ENCODE data around the gene PSMD6.

DNA sequence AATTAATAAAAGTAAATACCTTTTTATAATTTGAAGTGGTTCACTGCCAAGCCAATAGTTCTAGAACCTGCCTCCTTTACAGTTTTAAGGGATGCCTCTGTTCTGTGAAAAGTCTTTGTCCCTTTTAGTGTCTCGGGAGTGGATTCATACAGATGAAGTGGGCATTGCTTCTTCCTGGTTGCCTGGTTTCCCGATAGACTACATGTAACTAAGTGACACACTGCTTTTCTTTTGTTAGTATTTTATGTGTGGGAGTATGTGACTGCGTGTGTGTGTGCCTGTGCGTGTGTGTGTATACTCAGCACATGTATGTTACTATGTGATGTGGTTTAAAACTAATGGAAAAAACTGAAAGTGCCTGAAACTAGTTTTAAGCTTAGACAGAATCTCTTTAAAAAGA, 21.1 kb downstream of the PSMD6 start:
- TF ChIP-seq, protein P1, sequence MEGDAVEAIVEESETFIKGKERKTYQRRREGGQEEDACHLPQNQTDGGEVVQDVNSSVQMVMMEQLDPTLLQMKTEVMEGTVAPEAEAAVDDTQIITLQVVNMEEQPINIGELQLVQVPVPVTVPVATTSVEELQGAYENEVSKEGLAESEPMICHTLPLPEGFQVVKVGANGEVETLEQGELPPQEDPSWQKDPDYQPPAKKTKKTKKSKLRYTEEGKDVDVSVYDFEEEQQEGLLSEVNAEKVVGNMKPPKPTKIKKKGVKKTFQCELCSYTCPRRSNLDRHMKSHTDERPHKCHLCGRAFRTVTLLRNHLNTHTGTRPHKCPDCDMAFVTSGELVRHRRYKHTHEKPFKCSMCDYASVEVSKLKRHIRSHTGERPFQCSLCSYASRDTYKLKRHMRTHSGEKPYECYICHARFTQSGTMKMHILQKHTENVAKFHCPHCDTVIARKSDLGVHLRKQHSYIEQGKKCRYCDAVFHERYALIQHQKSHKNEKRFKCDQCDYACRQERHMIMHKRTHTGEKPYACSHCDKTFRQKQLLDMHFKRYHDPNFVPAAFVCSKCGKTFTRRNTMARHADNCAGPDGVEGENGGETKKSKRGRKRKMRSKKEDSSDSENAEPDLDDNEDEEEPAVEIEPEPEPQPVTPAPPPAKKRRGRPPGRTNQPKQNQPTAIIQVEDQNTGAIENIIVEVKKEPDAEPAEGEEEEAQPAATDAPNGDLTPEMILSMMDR (IDR thresholded peaks at IDR 0.05), result no peak
- TF ChIP-seq POLR2A (IDR thresholded peaks at IDR 0.05) (no peak), EP300 (IDR thresholded peaks at IDR 0.05) (no peak)

Data from ovary (tissue), 3 donors.